Urinary bladder (tissue), 4 donors: ENCODE data around the gene AKR1C8. TPM values are rescaled to one million over a fixed set of nuclear protein-coding genes. Genes with fewer than 3 reads are reported as not detected.
"Not testable (repeated sequence)": the region's sequence is repeated elsewhere in the genome, so short reads cannot be mapped to it uniquely, and the experiment has no call there.

ENCODE experiments used
- DNase-seq: peaks from one replicate; pipeline ENCODE4 v3.0.0-alpha.2; 2015; ENCODE audit errors: extremely low spot score
- H3K27ac ChIP-seq: one replicate; pipeline ENCODE4 v1.5.1; 2013; ENCODE audit warnings: low read depth, mild to moderate bottlenecking, moderate library complexity
- H3K36me3 ChIP-seq: one replicate; pipeline ENCODE4 v1.6.1; 2013; ENCODE audit warnings: mild to moderate bottlenecking, moderate library complexity; ENCODE audit not compliant: insufficient read depth
- H3K4me1 ChIP-seq: one replicate; pipeline ENCODE4 v1.6.1; 2013; ENCODE audit warnings: mild to moderate bottlenecking, moderate library complexity; ENCODE audit not compliant: insufficient read depth
- H3K4me3 ChIP-seq: one replicate; pipeline ENCODE4 v1.5.1; 2013; ENCODE audit warnings: low read depth, low read length
- WGBS: extraction: QIAGEN DNeasy Blood & Tissue Kit; methylation state at CpG from one replicate; pipeline ENCODE4 v1.1.7; 2013; 5-methylcytosine and 5-hydroxymethylcytosine counted together
- polyA plus RNA-seq: library from polyadenylated mRNA; stranded (reverse); fragments of 200-250 nt; gene quantifications from one replicate; pipeline ENCODE4 v1.2.3, GENCODE V29; 2013
- total RNA-seq: library from RNA; depleted of rRNA; stranded (reverse); fragments of >200 nt; gene quantifications from one replicate; pipeline ENCODE4 v1.2.3, GENCODE V29; 2014
- donor health status: healthy with polysubstance abuse.
- donor health status: healthy.

AKR1C8 gene
- total and polyA plus RNA-seq, 2 donors: not detected

GRCh38 chr10:5116621-5117020 lies 68.3 kb downstream of the AKR1C8 start:
- WGBS: 85% methylated on average over 5 of the region's 5 CpGs
- no peak for DNase-seq
- no peak overlapping the region for H3K4me3 ChIP-seq

DNA sequence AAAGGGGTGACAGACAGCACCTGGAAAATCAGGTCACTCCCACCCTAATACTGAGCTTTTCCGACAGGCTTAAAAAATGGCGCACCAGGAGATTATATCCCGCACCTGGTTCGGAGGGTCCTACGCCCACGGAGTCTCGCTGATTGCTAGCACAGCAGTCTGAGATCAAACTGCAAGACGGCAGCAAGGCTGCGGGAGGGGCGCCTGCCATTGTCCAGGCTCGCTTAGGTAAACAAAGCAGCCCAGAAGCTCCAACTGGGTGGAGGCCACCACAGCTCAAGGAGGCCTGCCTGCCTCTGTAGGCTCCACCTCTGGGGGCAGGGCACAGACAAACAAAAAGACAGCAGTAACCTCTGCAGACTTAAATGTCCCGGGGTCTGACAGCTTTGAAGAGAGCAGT lies 75.1 kb downstream of the AKR1C8 start:
- not testable (repeated sequence) for H3K4me3 ChIP-seq, H3K4me1 ChIP-seq, H3K27ac ChIP-seq, DNase-seq, H3K36me3 ChIP-seq
- WGBS: 92% methylated on average over 12 of the region's 12 CpGs

More at GRCh38 chr10:5116621-5117020, 68.3 kb downstream of the AKR1C8 start:
- H3K36me3 ChIP-seq: no peaks in the 10 kb centered on the region
- H3K4me1 ChIP-seq: no peaks in the 10 kb centered on the region
- H3K27ac ChIP-seq: no peak overlapping the region

DNA sequence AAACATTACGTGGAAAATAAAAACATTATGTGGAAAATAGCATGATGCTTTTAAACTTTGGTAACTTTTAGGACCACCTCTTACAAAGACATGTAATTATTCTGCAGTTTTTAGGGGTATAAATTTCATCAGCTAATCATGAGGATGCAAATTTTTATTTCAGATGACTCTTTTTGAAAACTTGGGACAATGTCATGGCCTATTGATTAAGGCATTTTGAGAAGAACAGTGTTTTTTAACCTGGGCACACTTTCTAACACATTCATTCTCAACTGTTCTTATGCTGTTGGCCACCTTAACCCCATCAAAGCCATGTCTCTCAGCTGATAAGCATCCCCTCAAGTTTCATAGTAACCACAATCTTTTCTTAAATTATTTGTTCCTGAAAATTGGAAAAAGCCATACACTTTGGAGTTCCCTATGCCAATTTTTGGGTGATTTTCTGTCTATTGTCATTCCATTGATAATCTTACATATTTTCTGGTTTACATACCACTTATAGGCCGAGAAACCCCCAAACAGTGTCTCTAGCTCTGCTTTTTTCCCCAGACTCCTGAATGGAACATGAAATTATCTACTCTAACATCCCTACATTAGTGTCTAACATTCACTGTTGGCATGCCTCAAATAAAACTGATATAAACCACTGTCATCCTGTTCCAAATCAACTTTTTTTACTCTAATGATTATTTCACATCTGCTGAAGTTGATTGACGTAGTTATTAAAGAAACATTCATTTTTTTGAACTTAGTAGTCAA lies 76.1 kb downstream of the AKR1C8 start:
- no peaks in the 10 kb centered on the region for H3K4me1 ChIP-seq
- peaks cover 3% of the 10 kb centered on the region for H3K36me3 ChIP-seq
- no peak overlapping the region for H3K4me3 ChIP-seq
- no peak overlapping the region for H3K27ac ChIP-seq
- WGBS: 46% methylated on average over 3 of the region's 3 CpGs
- DNase-seq: no peak

DNA sequence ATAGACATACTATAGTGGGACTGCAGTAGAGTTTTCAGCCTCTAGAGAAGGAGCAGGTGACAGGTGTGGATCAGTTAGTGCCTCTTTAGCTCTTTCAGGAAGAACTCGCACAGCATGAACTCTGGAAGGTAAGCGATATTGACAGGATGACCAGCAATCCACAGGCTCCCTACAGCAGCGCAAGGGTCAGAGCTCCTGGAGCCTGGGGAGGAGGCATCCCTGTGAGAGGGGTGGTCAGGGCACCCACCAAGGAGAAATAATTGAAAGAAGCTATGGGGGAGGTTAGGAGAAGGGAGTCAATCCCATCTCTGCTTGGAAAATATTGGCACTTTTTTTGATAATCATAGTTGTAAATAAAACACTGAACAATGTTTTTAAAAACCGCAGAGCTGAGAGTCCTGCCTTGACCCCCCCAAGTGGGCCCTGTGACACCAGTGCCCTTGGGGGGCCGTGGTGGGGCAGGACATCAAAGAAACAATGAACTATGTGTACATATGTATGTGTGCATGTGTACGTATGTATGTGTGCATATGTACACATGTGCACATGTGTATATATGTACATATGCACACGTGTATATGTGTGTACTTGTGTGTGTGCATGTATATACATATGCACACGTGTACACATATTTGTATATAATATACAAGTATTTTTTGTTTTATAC lies 77.0 kb downstream of the AKR1C8 start:
- DNase-seq: no peak
- H3K36me3 ChIP-seq: peaks cover 4% of the 10 kb centered on the region
- no peak overlapping the region for H3K4me3 ChIP-seq
- 77% methylated on average over 8 of the region's 8 CpGs for WGBS
- no peaks in the 10 kb centered on the region for H3K4me1 ChIP-seq
- H3K27ac ChIP-seq: no peak overlapping the region

- peaks cover 8% of the 10 kb centered on the region for H3K36me3 ChIP-seq
- H3K27ac ChIP-seq: no peak overlapping the region
- H3K4me3 ChIP-seq: no peak overlapping the region
- no peaks in the 10 kb centered on the region for H3K4me1 ChIP-seq
- 92% methylated on average over 1 of the region's 1 CpG for WGBS
- no peak for DNase-seq
These were observed 78.4 kb downstream of the AKR1C8 start for GRCh38 chr10:5106553-5106952.

GRCh38 chr10:5105626-5106025 lies 79.3 kb downstream of the AKR1C8 start:
- DNase-seq: no peak
- WGBS: 91% methylated on average over 1 of the region's 1 CpG
- H3K27ac ChIP-seq: no peak overlapping the region

More at GRCh38 chr10:5105626-5106025, 79.3 kb downstream of the AKR1C8 start:
- Histone ChIP-seq H3K36me3 (peaks cover 8% of the 10 kb centered on the region), H3K4me1 (no peaks in the 10 kb centered on the region), H3K4me3 (no peak overlapping the region)

Other genes starting within 250 kb of the AKR1C8 start
- 27.8 TPM for gene AKR1C1, start 221.7 kb downstream of the AKR1C8 start, total RNA-seq
- 124 TPM for gene AKR1C1, start 221.7 kb downstream of the AKR1C8 start, polyA plus RNA-seq
- gene AKR1C2, start 181.3 kb downstream of the AKR1C8 start, total RNA-seq: 19.7 TPM
- gene AKR1C2, start 181.3 kb downstream of the AKR1C8 start, polyA plus RNA-seq: 153 TPM
- gene AKR1C3, start 90.7 kb downstream of the AKR1C8 start, total RNA-seq: 13.4 TPM
- 74.4 TPM for gene AKR1C3, start 90.7 kb downstream of the AKR1C8 start, polyA plus RNA-seq
- gene AKR1C4, start 11.7 kb upstream of the AKR1C8 start, total RNA-seq: not detected
- 0.09 TPM for gene AKR1C4, start 11.7 kb upstream of the AKR1C8 start, polyA plus RNA-seq
- not detected for gene UCN3, start 179.8 kb upstream of the AKR1C8 start, total RNA-seq
- gene UCN3, start 179.8 kb upstream of the AKR1C8 start, polyA plus RNA-seq: not detected
- 0.16 TPM for gene TUBAL3, start 219.7 kb upstream of the AKR1C8 start, total RNA-seq
- 0.05 TPM for gene TUBAL3, start 219.7 kb upstream of the AKR1C8 start, polyA plus RNA-seq
- gene NET1, start 227.4 kb upstream of the AKR1C8 start, total RNA-seq: 108 TPM
- gene NET1, start 227.4 kb upstream of the AKR1C8 start, polyA plus RNA-seq: 54.0 TPM